Measurements from ENCODE around the gene VPS45.
"Not testable (repeated sequence)": the region's sequence is repeated elsewhere in the genome, so short reads cannot be mapped to it uniquely, and the experiment has no call there.

The VPS45 gene

DNA sequence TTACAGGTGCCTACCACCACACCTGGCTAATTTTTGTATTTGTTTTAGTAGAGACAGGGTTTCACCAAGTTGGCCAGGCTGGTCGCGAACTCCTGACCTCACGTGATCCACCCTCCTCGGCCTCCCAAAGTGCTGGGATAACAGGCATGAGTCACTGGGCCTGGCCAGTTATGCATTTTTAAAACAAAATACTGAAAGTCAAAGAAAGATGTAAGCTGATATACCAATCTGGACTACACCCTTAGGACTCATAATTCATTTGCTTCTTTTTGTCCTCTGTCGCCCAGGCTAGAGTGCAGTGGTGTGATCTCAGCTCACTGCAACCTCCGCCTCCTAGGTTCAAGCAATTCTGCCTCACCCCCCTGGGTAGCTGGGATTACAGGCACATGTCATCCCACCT lies 67.8 kb downstream of the VPS45 start:
- not testable (repeated sequence) for DNase-seq

DNA sequence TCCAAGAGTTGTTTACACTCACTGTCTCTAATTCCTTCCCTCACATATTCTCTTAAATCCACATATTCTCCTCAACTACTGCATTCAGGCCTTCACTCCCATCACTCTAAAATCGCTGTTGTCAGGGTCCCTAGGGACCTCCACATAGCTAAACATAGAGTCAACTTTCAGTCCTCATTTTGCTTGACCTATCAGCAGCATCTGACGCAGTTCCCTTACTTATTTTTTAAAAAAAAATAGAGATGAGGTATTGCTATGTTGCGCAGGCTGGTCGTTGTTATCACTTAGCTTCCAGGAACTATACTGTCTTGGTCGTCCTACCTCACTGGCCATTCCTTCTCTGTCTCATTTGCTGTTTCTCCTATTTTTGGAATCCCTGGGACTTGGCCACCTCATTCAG lies 70.5 kb downstream of the VPS45 start:
- DNase-seq = no peak

DNA sequence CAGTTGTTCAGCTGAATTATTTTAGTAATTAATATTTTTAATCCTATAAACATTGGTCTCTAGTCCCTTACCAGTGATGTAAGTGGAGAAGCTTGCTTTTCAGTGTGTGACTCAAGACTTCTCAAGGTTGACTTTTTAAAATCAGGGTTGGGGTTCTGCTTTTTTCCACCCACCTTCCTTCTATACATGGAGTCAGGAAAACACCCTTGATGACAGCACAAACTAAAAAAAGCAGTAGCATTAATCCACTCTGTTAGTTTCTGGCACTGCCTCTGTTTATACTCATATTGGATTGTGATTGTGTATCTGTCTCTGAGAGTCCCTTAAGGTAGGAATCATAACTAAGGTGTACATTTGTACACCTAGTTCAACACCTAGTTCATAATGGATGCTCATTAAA lies 73.9 kb downstream of the VPS45 start:
- DNase-seq = no peak

DNA sequence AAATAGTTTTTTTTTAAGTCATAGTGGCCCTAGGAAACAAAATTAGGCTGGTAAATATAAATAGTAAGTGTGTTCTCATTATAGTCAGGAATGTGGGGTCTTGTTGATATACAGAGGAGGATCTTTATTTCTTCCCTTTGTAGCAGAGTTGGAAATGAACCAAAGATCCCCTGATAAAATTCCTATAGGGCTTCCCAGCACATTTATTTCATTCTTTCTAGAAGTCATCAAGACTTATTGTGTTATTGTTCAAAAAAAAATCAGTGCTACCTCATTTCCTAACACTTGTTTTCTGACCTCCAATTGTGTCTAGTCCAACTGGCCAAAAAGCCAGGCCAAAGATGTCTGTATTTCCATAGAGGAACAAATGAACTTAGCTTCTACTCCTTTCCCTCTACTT lies 74.5 kb downstream of the VPS45 start:
- DNase-seq = no peak

DNA sequence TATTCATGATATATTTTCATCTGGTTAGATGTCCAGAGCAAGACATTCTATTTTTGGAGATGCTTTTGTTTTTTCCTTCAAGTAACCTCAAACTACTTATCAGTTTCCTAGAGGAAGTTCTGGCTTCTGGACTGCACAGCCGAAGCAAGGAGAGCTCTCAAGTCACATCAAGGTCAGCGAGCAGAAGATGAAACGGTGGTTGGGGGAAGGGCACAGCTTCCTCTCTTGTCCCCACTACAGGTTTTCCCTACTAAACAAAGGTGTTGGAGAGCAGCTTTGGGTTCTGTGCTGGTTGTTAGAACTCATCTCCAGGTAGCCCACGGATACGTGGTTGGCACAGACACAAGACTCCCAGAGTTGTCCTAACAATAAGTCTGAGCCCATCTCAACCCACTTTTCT lies 77.0 kb downstream of the VPS45 start:
- DNase-seq = peak; percentile 70

DNA sequence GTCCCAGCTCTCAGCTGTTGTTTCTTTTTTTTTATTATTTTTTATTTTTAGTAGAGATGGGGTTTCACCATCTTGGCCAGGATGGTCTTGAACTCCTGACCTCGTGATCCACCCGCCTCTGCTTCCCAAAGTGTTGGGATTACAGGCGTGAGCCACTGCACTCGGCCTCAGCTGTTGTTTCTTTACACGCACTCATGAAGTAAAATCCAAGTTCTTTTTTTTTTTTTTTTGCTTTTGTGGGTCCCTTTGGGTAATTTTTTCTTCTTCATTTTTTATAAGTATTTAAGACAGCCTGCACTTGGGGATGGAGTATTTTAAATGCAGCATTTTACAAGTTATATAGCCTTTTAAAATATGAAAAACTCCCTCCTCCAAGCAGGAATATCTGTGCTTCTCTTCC lies 78.4 kb downstream of the VPS45 start:
- DNase-seq = not testable (repeated sequence)

DNA sequence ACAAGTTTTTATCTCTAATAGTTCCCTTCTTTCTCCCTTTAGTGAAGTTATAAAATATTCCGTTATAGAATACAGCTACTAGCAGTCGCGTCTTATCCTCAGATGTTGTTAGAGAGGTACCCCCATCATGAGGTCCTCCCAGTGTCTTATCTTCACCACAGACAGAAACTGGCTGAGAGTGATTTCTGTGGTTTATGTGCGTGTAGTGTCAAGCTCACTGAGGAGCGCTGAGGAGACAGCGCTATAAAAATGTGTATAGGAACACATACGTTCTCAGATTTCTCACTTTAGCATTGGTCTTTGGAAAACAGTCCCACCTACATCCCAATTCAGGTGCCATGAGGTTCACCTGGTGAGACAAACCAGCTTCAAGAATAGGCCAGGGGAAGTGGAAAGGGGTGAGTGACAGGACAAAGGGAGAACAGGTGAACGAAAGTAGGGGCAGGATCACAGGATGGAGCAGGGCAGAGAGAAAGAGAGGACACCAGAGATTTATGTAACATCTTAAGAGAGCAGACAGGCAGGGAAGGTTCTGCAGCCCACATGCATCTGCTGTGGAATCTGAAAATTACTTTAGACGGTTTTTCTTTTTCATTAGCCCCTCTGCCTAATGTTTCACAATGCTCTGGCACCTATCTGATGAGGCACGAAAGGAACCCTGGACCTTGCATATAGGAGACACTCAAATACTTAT lies 79.4 kb downstream of the VPS45 start:
- peak; percentile 86 for DNase-seq

DNA sequence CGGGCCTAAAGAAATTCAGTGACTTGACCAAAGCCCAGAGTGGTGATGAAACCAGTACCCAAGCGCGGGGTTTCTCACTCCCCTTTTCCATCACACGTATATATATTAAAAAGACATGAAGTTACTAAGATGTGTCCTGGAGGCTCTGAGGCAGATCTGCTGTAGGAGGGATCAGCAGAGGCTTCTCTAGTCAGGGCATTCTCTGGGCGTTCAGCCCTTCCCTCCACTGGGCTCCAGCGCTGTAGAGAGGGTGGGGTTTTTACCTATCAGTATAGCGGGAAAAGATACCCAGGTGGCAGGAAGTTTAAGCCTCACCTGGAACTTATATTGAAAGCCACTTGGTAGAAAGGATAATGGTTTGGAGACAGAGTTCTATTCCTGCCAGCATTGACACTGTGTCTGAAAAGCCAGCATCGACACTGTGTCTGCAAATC lies 81.3 kb downstream of the VPS45 start:
- no peak for DNase-seq

DNA sequence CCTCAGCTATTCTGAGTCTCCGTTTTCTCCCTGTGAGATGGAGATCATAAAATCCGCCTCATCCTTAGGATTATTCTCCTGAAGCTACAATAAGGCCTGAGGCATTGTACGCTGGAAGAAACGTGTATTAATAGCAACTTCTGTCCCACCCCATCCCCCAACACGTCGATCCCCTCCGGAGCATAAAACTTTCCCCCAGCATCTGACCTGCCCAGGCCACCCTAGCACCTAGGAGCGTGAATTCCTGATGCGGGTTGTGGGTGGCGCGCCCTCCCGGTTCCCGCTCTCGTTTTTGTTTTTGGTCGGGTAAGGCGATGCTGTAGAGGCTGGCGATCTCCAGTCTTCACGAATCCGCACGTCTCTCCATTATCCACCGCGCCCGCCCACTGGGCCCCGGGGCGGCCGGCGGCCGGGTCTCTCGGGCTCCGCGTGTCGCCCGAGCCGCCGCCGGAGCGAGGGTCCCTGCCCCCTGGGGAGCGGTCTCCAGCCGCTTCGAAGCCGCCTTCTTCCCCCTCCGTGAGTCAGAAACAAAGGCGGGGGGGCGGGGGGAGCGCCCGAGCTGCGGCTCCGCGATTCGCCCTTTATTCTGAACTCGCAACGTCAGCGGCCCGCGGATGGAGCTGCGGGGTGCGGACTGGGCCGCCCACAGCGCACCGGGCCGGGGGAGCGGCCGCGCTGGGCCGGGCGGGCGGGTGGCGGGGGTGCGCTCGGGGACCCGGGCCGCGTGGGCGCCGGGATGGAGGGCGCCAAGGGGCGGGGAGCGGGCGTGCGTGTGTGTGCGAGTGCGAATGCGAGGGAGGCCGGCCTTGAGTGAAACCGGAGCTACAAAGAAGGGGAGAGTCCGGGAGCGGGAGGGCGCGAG lies 81.9 kb downstream of the VPS45 start, which contains the start of gene PLEKHO1:
TSS of gene PLEKHO1 (plus strand) at position 646 of the 862 bp plus-strand sequence. CDS start 342 bp downstream, outside the sequence.
- DNase-seq = peak; percentile 25

DNA sequence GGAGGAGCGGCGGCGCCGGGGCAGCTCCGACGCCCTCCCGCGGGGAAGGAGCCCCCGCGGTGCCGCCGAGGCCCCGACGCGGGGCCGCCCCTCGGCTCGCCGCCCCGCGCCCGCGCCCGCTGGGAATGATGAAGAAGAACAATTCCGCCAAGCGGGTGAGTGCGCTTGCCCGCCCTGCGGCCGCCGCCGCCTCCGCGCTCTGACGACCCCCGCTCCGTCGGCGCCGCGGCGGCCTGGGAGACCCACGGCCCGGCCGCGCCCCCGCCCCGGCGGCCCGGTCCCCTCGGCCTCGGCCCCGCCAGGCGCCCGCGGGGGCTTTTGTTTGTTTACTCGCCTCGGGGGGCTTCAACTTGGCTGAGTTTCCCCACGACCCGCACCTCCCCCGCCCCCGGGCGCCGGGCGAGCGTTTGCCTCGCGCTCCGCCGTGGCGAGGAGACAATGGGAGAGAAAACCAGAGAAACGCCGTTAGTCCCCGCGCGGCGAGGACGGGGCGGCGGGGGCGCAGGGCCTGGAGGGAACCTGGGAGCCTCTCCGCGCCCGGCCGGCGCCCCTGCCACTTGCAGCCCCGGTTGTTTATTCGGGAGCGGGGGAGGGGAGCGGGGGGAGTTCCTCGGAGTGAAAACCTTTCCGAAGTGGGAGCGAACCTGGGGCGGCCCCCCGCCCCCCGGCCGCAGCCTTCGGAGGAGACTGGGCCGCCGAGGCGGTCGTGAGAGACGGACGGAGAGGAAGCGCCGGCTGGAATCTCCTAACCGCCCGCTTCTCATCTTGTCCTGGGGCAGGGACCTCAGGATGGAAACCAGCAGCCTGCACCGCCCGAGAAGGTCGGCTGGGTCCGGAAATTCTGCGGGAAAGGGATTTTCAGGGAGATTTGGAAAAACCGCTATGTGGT lies 82.8 kb downstream of the VPS45 start:
- no peak for DNase-seq

DNA sequence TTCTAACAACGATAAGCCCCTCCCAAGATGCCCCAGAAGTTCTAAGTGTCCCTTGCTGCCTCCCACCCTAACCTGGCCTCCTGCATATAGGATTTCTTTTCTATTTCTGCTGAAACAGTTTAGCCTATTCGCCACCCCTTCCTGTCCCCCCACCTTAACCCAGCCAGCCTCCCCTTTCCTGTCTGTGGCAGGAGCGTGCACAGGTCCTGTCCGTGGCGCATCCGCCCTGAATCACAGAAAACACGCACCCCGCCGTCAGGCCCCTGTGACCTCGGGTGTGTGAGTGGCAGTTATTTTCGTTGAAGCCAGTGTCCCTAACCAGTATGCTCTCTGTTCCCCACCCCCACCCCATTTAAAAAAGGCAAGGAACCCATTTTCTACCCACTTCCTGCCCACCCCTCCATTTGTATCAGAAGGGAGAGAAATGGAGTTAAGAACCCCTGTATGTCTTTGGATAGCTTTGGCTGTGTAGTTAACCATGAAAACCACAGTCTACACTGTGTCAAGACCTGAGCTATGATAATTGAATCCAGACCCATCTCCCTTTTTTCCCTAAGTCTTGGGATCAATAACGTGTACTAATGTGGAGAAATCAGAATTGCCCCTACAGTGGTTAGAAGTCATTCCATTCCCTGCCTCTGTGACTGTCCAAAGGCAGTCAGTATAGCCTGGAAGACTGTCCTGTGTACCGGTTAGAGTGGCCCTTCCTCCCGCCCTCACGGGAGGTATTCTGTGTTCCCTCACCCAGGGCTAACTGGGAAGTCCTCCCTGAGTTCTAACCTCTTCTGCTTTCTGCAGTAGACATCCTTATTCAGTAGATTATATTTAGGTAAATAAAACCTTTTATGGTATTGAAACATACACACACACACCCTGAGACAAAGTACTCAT lies 84.0 kb downstream of the VPS45 start:
- no peak for DNase-seq

DNA sequence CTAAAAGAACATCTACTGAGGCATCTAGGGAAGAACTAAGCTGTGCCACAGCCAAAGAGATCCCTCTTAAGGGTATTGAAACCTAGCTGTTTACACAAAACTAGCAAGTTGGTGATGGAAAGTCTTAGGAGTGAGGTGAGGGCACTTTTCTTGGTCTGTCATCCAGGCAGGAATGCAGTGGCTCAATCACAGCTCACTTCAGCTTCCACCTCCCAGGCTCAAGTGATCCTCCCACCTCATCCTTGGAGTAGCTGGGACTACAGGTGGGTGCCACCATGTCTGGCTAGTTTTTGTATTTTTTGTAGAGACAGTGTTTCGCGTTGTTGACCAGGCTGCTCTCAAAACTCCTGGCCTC lies 84.6 kb downstream of the VPS45 start:
- no peak for DNase-seq

DNA sequence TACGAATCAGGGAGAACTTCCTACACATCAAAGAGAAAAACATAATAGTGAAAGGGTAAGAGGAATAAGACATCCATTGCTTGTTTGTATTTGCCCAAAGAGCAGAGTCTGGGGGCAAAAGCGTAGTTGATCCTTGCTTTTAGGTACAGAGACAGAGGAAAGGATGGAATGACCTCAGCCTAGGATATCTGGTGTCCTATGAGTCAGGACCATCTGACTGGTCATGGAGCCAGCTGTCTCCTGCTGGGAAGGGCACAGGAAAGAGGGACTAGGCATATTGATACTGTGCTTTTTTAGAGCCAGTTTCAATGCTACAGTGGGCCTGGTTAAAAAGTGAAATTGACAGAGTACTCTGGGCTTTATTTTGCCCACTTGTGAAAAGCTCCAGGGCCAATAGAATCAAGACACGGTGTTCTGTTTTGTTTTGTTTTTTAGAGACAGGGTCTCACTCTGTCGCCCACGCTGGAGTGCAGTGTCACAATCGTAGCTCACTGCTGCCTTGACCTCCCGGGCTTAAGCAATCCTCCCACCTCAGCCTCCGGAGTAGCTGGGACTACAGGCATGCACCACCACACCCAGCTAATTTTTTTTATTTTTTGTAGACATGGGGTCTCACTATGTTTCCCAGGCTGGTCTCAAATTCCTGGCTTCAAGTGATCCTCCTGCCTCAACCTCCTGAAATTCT lies 85.3 kb downstream of the VPS45 start:
- no peak for DNase-seq

DNA sequence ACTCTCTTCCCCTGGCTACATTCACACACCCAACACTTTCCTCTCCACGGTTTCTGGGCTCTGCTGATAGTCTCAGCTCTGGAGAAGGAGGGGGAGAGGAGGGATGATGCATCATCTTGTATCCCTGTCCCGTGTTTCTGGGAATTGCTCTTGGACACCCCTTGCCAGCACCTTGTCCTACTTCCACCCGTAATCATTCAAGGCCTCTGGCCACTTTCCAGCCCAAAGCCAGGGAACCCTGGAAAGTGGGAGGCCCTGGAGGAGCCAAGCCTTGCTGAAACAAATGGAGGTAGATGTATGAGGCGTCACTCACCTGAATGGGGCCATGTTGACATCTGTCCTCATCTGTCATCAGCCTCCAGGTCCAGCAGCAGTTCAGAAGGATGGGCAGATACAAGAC lies 86.6 kb downstream of the VPS45 start:
- no peak for DNase-seq

DNA sequence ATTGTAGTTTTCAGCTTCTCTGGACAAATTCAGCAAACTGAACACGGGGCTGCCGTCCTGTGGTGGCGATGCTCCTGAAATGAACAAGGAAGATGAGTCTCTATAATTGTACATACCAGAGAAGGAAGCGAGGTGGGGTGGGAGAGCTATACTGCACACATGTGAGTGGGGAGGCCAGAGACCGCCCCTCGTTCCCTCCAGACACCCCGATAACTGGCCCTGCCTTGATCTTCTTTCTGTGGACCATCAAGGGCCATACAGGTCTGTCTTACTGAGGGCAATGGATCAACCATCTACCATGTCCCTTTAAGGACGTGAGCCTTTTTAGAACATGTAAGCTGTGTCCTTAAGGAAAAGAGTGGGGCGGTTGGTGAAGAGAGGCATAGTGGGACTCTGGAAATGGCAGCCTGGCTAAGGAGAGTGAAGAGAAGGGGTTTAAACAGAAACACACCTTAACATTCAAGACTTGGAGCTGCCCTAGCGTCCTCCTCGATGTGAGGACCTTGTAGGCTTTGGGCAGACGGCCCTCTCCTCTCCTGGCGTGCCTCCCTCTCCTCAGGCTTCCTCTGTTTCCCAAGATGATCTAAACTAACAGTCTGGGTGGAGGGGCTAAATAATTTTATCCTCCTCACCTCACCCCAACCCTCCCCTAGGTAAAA lies 88.0 kb downstream of the VPS45 start:
- no peak for DNase-seq

DNA sequence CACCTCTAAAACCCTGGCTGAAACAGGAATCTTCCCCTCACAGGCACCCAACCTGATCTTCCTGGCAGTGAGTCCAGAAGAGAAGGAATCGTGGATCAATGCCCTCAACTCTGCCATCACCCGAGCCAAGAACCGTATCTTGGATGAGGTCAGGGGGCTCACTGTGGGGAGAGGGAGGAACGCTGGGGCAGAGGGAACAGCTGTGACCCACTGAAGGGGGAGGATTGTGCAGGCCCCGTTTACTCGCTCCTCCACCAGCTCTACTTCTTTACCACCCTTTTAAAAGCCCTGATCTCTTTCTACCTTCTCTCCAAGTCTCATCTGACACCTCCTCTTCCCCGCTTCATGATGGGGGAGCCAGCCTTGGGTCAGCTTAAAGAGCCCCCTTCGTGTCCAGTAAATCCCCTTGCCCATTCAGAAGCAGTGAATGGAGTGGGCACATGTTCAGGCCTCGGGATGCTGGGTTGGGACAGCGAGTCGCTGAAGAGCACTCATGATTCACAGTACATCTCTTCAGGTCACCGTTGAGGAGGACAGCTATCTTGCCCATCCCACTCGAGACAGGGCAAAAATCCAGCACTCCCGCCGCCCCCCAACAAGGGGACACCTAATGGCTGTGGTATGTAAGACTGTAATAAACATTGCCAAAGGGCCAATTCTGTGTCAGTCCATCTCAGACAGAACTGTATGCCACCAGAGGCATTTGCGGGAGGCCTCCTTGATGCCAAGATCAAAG lies 89.5 kb downstream of the VPS45 start:
- no peak for DNase-seq

DNA sequence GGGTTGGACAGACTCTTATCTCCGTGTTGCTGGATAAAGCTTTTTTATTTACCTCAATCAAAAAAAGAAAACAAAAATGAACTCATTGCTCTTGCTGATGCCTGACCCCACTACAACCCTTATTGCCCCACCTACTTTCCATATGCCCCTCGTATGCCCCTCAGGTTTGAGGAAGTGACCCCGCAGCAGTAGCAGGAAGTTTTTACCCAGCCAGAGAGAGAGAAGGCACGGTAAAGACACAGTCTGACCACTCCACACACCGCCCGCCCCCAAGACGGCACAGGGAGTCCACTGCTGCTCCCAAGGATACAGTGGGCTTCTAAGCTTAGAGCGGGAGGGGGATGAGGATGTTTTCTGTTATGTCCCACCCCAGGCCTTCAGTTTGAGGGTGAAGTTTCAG lies 92.0 kb downstream of the VPS45 start:
- no peak for DNase-seq

DNA sequence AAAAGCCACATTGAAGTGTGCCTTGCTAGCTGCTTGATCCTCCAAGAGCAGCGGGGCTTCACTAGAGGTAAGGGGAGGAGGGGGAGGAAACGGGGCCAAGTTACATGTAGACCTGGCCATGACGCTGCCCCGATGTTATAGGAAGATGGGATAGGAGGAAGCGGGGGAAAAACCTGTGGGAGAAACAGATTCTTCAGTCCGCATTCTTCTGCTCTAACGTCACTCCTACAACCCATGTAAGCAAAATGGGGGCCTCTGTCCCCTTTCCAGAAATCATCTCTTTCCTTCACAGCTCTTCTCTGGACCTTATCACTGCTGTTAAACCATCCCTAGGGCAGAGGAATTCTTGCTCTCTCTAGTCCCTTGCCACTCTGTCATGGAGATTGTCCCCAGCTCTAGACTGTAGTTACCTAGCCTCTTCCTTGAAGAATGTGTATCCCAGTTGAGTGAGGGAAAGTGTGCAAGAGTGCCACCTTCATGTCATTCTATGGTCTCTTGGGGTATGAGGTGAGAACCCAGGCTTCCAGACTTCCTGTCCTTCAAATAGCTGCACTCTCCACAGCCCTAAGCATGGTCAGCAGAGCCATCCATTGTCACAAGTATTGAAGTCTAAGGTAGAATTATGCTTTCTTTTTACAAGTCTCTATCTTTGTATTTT lies 93.5 kb downstream of the VPS45 start:
- peak; percentile 39 for DNase-seq

DNA sequence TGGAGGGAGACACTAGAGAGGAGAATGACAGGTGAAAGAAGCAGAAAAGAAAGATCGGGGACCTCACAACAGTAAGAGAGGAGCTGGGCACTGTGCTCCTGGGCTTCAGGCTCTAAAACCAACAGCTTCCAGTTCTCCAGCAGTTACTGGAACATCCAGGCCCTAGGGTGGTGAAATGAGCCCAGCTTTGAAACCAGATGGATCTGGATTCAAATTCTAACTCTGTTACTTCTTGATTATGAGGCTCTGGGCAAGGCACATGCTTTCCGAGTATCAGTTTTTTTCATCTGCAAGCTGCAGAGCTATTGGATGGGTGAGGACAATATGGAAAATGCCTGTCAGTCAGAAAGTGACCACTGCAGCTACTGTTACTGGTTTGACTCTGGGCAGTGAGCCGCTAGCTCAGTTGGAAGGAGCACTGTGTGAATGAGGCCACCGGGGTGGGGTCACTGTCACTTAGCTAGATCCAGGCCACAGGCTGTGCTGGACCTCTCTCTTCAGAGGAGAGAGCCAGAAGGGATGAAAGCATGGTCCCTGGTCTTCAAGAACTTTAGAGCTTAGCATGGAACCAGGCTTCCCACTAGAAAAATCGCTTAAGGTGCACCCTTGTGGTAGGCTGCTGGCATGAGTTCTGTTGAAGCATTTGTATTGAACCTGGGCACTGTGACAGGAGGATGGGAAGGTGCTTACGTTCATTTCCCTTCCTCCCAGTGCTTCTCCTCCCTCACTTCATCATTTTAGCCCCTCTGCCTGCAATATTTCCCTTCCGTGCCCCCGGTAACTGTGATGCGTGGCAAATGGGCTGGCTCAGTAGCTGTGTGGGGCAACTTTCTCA lies 94.4 kb downstream of the VPS45 start:
- DNase-seq = peak; percentile 78
